Vagina (tissue), 2 donors: Measurements from ENCODE around the gene APOA1.

ENCODE experiments used
- POLR2A ChIP-seq, 2 donors: fragments of 450-650 bp; IDR thresholded peaks; one replicate each; pipeline ENCODE4 v1.6.1; 2017; ENCODE audit warnings: antibody characterized with exemption in 2 of 2, mild to moderate bottlenecking in 2 of 2, moderate library complexity in 2 of 2
- TF ChIP-seq, protein P1 (sequence below), 3 experiments: fragments of 450-650 bp in 2 of 3; fragments of 200-600 bp in 1 of 3; sonication (generic) in 1 of 3; IDR thresholded peaks; one replicate each; pipeline ENCODE4 v1.5.1; 2017 to 2019; ENCODE audit warnings: antibody characterized with exemption in 3 of 3, mild to moderate bottlenecking in 2 of 3, moderate library complexity in 2 of 3

DNA sequence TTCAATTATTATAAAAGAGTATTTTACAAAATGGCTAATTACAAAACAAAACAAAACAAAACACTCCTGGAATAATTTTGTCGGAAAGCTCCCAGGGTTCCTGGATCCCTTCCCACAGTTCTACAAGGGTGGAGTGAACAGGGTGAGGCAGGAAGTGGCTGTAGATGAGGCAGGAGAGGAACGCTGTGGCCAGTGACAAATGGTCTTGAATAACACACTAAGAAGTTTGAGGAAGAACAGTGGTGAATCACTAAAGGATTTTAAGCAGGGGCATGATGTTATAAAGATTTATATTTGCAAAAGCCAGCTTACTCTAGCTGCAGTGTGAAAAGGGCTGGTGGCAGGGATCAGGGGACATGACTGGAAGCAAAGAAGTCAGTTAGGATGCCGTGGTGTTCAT is 33.8 kb upstream of the APOA1 start:
- no peak for TF ChIP-seq POLR2A (IDR thresholded peaks at IDR 0.05)
- TF ChIP-seq, protein P1, sequence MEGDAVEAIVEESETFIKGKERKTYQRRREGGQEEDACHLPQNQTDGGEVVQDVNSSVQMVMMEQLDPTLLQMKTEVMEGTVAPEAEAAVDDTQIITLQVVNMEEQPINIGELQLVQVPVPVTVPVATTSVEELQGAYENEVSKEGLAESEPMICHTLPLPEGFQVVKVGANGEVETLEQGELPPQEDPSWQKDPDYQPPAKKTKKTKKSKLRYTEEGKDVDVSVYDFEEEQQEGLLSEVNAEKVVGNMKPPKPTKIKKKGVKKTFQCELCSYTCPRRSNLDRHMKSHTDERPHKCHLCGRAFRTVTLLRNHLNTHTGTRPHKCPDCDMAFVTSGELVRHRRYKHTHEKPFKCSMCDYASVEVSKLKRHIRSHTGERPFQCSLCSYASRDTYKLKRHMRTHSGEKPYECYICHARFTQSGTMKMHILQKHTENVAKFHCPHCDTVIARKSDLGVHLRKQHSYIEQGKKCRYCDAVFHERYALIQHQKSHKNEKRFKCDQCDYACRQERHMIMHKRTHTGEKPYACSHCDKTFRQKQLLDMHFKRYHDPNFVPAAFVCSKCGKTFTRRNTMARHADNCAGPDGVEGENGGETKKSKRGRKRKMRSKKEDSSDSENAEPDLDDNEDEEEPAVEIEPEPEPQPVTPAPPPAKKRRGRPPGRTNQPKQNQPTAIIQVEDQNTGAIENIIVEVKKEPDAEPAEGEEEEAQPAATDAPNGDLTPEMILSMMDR (IDR thresholded peaks at IDR 0.05): no peak
